ENCODE results near the gene RHBG. TPM values are rescaled to one million over a fixed set of nuclear protein-coding genes. Genes with fewer than 3 reads are reported as not detected.

RHBG gene
- polyA plus RNA-seq, 1 donor from 2014 or later = not detected

DNA sequence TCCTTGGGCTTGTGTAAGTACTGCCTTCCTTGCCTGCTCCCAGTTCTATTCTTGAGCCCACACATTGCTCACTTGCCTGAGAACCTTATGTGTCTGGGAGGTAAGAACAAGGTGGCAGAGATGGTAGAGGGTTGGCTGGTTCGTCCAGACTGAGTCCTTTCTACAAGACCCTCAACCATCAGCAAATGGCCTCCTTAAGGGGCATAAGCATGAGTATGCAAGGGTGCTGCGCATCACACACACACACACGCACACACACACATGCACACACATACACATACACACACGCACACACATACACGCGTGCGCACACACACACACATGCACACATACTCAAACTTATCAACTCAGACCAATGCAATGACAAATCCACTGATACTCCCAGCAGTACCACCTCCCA is 56.9 kb downstream of the RHBG start:
- Histone ChIP-seq H3K9ac (ENCODE audit: low read length) (no peak overlapping the region), H3K4me2 (ENCODE audit: low read length) (no peak overlapping the region), H3K4me3 (ENCODE audit: low read length) (no peak overlapping the region), H2AFZ (ENCODE audit: low read depth, low read length) (no peak overlapping the region), H3F3A (ENCODE audit: insufficient read depth, low read length, poor library complexity, severe bottlenecking) (no peaks in the 10 kb centered on the region), H3K79me2 (replicated peaks; ENCODE audit: insufficient read depth, low read length) (no peaks in the 10 kb centered on the region), H4K20me1 (ENCODE audit: insufficient read depth) (no peaks in the 10 kb centered on the region), H3K36me3 (ENCODE audit: insufficient read depth, low read length) (no peaks in the 10 kb centered on the region), H3K27ac (ENCODE audit: low read length) (no peak overlapping the region), H3K27me3 (ENCODE audit: insufficient read depth, low read depth, low read length) (peaks cover 99% of the 10 kb centered on the region), H3K9me3 (ENCODE audit: low read length) (no peaks in the 10 kb centered on the region), H3K9me2 (ENCODE audit: insufficient read depth, low read length) (no peaks in the 10 kb centered on the region)
- TF ChIP-seq POLR2AphosphoS5 (IDR thresholded peaks at IDR 0.05) = no peak
- TF ChIP-seq TAF1 (IDR thresholded peaks at IDR 0.05; ENCODE audit: low read depth) = no peak
- no peak for TF ChIP-seq SMC3 (conservative IDR thresholded peaks at IDR 0.05; ENCODE audit: poor library complexity)
- TF ChIP-seq EP300 (conservative IDR thresholded peaks at IDR 0.05; ENCODE audit: poor library complexity, severe bottlenecking) = no peak
- TF ChIP-seq, protein P1, sequence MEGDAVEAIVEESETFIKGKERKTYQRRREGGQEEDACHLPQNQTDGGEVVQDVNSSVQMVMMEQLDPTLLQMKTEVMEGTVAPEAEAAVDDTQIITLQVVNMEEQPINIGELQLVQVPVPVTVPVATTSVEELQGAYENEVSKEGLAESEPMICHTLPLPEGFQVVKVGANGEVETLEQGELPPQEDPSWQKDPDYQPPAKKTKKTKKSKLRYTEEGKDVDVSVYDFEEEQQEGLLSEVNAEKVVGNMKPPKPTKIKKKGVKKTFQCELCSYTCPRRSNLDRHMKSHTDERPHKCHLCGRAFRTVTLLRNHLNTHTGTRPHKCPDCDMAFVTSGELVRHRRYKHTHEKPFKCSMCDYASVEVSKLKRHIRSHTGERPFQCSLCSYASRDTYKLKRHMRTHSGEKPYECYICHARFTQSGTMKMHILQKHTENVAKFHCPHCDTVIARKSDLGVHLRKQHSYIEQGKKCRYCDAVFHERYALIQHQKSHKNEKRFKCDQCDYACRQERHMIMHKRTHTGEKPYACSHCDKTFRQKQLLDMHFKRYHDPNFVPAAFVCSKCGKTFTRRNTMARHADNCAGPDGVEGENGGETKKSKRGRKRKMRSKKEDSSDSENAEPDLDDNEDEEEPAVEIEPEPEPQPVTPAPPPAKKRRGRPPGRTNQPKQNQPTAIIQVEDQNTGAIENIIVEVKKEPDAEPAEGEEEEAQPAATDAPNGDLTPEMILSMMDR (IDR thresholded peaks at IDR 0.05; ENCODE audit: poor library complexity, severe bottlenecking) = no peak
- TF ChIP-seq, protein P2, sequence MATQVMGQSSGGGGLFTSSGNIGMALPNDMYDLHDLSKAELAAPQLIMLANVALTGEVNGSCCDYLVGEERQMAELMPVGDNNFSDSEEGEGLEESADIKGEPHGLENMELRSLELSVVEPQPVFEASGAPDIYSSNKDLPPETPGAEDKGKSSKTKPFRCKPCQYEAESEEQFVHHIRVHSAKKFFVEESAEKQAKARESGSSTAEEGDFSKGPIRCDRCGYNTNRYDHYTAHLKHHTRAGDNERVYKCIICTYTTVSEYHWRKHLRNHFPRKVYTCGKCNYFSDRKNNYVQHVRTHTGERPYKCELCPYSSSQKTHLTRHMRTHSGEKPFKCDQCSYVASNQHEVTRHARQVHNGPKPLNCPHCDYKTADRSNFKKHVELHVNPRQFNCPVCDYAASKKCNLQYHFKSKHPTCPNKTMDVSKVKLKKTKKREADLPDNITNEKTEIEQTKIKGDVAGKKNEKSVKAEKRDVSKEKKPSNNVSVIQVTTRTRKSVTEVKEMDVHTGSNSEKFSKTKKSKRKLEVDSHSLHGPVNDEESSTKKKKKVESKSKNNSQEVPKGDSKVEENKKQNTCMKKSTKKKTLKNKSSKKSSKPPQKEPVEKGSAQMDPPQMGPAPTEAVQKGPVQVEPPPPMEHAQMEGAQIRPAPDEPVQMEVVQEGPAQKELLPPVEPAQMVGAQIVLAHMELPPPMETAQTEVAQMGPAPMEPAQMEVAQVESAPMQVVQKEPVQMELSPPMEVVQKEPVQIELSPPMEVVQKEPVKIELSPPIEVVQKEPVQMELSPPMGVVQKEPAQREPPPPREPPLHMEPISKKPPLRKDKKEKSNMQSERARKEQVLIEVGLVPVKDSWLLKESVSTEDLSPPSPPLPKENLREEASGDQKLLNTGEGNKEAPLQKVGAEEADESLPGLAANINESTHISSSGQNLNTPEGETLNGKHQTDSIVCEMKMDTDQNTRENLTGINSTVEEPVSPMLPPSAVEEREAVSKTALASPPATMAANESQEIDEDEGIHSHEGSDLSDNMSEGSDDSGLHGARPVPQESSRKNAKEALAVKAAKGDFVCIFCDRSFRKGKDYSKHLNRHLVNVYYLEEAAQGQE (IDR thresholded peaks at IDR 0.05; ENCODE audit: borderline replicate concordance) = no peak
- no peak for TF ChIP-seq EZH2 (IDR thresholded peaks at IDR 0.05; ENCODE audit: borderline replicate concordance, insufficient read depth, low read length, poor library complexity, severe bottlenecking)
- no peak for TF ChIP-seq MXI1 (conservative IDR thresholded peaks at IDR 0.05; ENCODE audit: poor library complexity, severe bottlenecking)
- no peak for TF ChIP-seq RAD21 (conservative IDR thresholded peaks at IDR 0.05)

DNA sequence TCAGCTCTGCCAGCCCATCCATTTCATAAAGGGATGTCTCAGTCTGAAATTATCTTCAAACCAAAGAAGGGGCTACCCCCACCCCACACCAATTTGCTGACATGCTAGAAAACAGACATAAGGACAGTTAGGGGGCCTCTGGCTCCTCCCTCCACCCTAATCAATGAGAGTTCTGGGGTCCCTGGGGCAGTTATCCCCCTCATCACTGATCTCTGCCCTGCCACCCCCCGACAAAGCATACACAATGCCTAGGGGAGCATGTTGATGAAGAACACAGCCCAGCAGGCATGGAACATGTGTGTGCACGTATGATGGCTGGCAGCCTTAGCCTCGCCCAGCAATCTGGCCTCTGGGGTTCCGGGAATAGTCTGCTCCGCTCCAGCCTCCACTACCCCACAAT is 58.9 kb downstream of the RHBG start:
- Histone ChIP-seq H3K36me3 (ENCODE audit: insufficient read depth, low read length) (no peaks in the 10 kb centered on the region), H3K4me2 (ENCODE audit: low read length) (no peak overlapping the region), H2AFZ (ENCODE audit: low read depth, low read length) (no peak overlapping the region), H3K27ac (ENCODE audit: low read length) (no peak overlapping the region), H3K9me2 (ENCODE audit: insufficient read depth, low read length) (no peaks in the 10 kb centered on the region), H3K4me3 (ENCODE audit: low read length) (no peak overlapping the region), H3F3A (ENCODE audit: insufficient read depth, low read length, poor library complexity, severe bottlenecking) (no peaks in the 10 kb centered on the region), H3K9ac (ENCODE audit: low read length) (no peak overlapping the region), H3K9me3 (ENCODE audit: low read length) (no peaks in the 10 kb centered on the region), H3K79me2 (replicated peaks; ENCODE audit: insufficient read depth, low read length) (no peaks in the 10 kb centered on the region), H3K27me3 (ENCODE audit: insufficient read depth, low read depth, low read length) (peaks cover 98% of the 10 kb centered on the region), H4K20me1 (ENCODE audit: insufficient read depth) (no peaks in the 10 kb centered on the region)
- TF ChIP-seq, protein P2 (IDR thresholded peaks at IDR 0.05; ENCODE audit: borderline replicate concordance) = no peak
- TF ChIP-seq EZH2 (IDR thresholded peaks at IDR 0.05; ENCODE audit: borderline replicate concordance, insufficient read depth, low read length, poor library complexity, severe bottlenecking) (no peak), POLR2AphosphoS5 (IDR thresholded peaks at IDR 0.05) (no peak), TAF1 (IDR thresholded peaks at IDR 0.05; ENCODE audit: low read depth) (no peak), MXI1 (conservative IDR thresholded peaks at IDR 0.05; ENCODE audit: poor library complexity, severe bottlenecking) (no peak), EP300 (conservative IDR thresholded peaks at IDR 0.05; ENCODE audit: poor library complexity, severe bottlenecking) (no peak), RAD21 (conservative IDR thresholded peaks at IDR 0.05) (no peak), SMC3 (conservative IDR thresholded peaks at IDR 0.05; ENCODE audit: poor library complexity) (no peak)
- TF ChIP-seq, protein P1 (IDR thresholded peaks at IDR 0.05; ENCODE audit: poor library complexity, severe bottlenecking) = no peak

Measured in neural cell (in vitro differentiated cells).